Neural cell (in vitro differentiated cells): ENCODE measurements around the gene P2RX6. TPM values are rescaled to one million over a fixed set of nuclear protein-coding genes. Genes with fewer than 3 reads are reported as not detected.
A peak's percentile ranks its signal among the peaks of the same experiment; 100 is the strongest.

ENCODE experiments used
- H2AFZ ChIP-seq: fragments of 200-600, 300-800 bp; sonication (generic), shearing (Covaris generic); 2 replicates; pipeline ENCODE4 v1.6.0; 2014; ENCODE audit warnings: low read depth, mild to moderate bottlenecking, antibody characterized with exemption, low read length, moderate library complexity
- H3F3A ChIP-seq: fragments of 200-600 bp; shearing (Covaris generic); 2 replicates; pipeline ENCODE4 v1.6.1; 2016; ENCODE audit warnings: mild to moderate bottlenecking, moderate library complexity, mixed read lengths, antibody characterized with exemption, low read length; ENCODE audit not compliant: insufficient read depth, poor library complexity, severe bottlenecking
- H3K27ac ChIP-seq: fragments of 200-600, 300-800 bp; sonication (generic), shearing (Covaris generic); 2 replicates; pipeline ENCODE4 v1.5.1; 2014; ENCODE audit warnings: mild to moderate bottlenecking, low read length, moderate library complexity
- H3K27me3 ChIP-seq: fragments of 300-800, 200-600 bp; sonication (generic), shearing (Covaris generic); 2 replicates; pipeline ENCODE4 v1.6.0; 2014; ENCODE audit warnings: mild to moderate bottlenecking, low read depth, low read length, moderate library complexity; ENCODE audit not compliant: insufficient read depth
- H3K36me3 ChIP-seq: fragments of 300-800, 200-600 bp; sonication (generic), shearing (Covaris generic); 2 replicates; pipeline ENCODE4 v1.5.1; 2014; ENCODE audit warnings: mild to moderate bottlenecking, antibody characterized with exemption, low read length, moderate library complexity; ENCODE audit not compliant: insufficient read depth
- H3K4me2 ChIP-seq: fragments of 300-800, 200-600 bp; sonication (generic), shearing (Covaris generic); 2 replicates; pipeline ENCODE4 v1.6.0; 2014; ENCODE audit warnings: mild to moderate bottlenecking, low read length
- H3K4me3 ChIP-seq: fragments of 300-800, 200-600 bp; sonication (generic), shearing (Covaris generic); 2 replicates; pipeline ENCODE4 v1.5.1; 2014; ENCODE audit warnings: mild to moderate bottlenecking, low read length, moderate library complexity
- H3K79me2 ChIP-seq: fragments of 200-600 bp; shearing (Covaris generic); replicated peaks from 2 replicates; pipeline ENCODE4 v1.6.0; 2014; ENCODE audit warnings: mild to moderate bottlenecking, low read length, moderate library complexity; ENCODE audit not compliant: insufficient read depth
- H3K9ac ChIP-seq: fragments of 300-800, 200-600 bp; sonication (generic), shearing (Covaris generic); 2 replicates; pipeline ENCODE4 v1.6.1; 2016; ENCODE audit warnings: mild to moderate bottlenecking, low read length, mixed read lengths
- H3K9me2 ChIP-seq: fragments of 200-600 bp; shearing (Covaris generic); 2 replicates; pipeline ENCODE4 v1.6.1; 2016; ENCODE audit warnings: mild to moderate bottlenecking, low read length, mixed read lengths; ENCODE audit not compliant: insufficient read depth
- H3K9me3 ChIP-seq: fragments of 200-600, 300-800 bp; sonication (generic), shearing (Covaris generic); 2 replicates; pipeline ENCODE4 v1.6.1; 2016; ENCODE audit warnings: mild to moderate bottlenecking, mixed run types, low read length, moderate library complexity, mixed read lengths
- H4K20me1 ChIP-seq: fragments of 200-600 bp; shearing (Covaris generic); 2 replicates; pipeline ENCODE4 v1.6.1; 2016; ENCODE audit warnings: mild to moderate bottlenecking, mixed run types; ENCODE audit not compliant: insufficient read depth
- CTCF ChIP-seq: fragments of 450-650 bp; IDR thresholded peaks from 2 replicates; pipeline ENCODE4 v1.5.1; 2014; ENCODE audit warnings: antibody characterized with exemption, mild to moderate bottlenecking, moderate library complexity; ENCODE audit not compliant: poor library complexity, severe bottlenecking
- EP300 ChIP-seq: fragments of 450-650 bp; conservative IDR thresholded peaks from 2 replicates; pipeline ENCODE4 v1.6.1; 2014; ENCODE audit warnings: antibody characterized with exemption, mild to moderate bottlenecking, moderate library complexity; ENCODE audit not compliant: poor library complexity, severe bottlenecking
- EZH2 ChIP-seq: fragments of 200-600, 300-800 bp; shearing (Covaris generic), sonication (generic); IDR thresholded peaks from 2 replicates; pipeline ENCODE4 v1.6.1; 2014; ENCODE audit warnings: antibody characterized with exemption, low read length, borderline replicate concordance, mild to moderate bottlenecking; ENCODE audit not compliant: insufficient read depth, poor library complexity, severe bottlenecking
- MXI1 ChIP-seq: fragments of 450-650 bp; conservative IDR thresholded peaks from 2 replicates; pipeline ENCODE4 v1.6.1; 2014; ENCODE audit warnings: antibody characterized with exemption, mild to moderate bottlenecking; ENCODE audit not compliant: poor library complexity, severe bottlenecking
- POLR2AphosphoS5 ChIP-seq: IDR thresholded peaks from 2 replicates; pipeline ENCODE4 v1.6.1; 2012
- RAD21 ChIP-seq: fragments of 450-650 bp; conservative IDR thresholded peaks from 2 replicates; pipeline ENCODE4 v1.6.1; 2014; ENCODE audit warnings: antibody characterized with exemption, mild to moderate bottlenecking, moderate library complexity
- REST ChIP-seq: IDR thresholded peaks from 2 replicates; pipeline ENCODE4 v1.6.1; 2012; ENCODE audit warnings: borderline replicate concordance
- SMC3 ChIP-seq: fragments of 450-650 bp; conservative IDR thresholded peaks from 2 replicates; pipeline ENCODE4 v1.6.1; 2014; ENCODE audit warnings: antibody characterized with exemption, mild to moderate bottlenecking, moderate library complexity; ENCODE audit not compliant: poor library complexity
- TAF1 ChIP-seq: IDR thresholded peaks from 2 replicates; pipeline ENCODE4 v1.6.1; 2012; ENCODE audit warnings: low read depth
- polyA plus RNA-seq: library from polyadenylated mRNA; depleted of rRNA; stranded (reverse); fragments of >200 nt; gene quantifications from 2 replicates; pipeline ENCODE4 v1.2.3, GENCODE V29; 2014

Gene P2RX6
- polyA plus RNA-seq, 1 donor from 2014 or later = 0.17 TPM

GRCh38 chr22:21012446-21013407 lies 2.2 kb upstream of the P2RX6 start:
- no peaks in the 10 kb centered on the region for H3K36me3 ChIP-seq
- H3K79me2 ChIP-seq = peaks cover 22% of the 10 kb centered on the region
- H3K9me3 ChIP-seq = no peaks in the 10 kb centered on the region
- peak overlapping the region; percentile 84 for H3K9ac ChIP-seq
- no peaks in the 10 kb centered on the region for H3K27me3 ChIP-seq
- no peak for TF ChIP-seq EZH2
- TF ChIP-seq POLR2AphosphoS5 = no peak
- TF ChIP-seq SMC3 = no peak
- no peak for TF ChIP-seq CTCF
- TF ChIP-seq MXI1 = no peak
- TF ChIP-seq EP300 = no peak
- no peak for TF ChIP-seq RAD21
- TF ChIP-seq TAF1 = no peak
- TF ChIP-seq REST = no peak
- H4K20me1 ChIP-seq = no peaks in the 10 kb centered on the region
- peak overlapping the region; percentile 92 for H3K27ac ChIP-seq
- no peaks in the 10 kb centered on the region for H3K9me2 ChIP-seq
- H3K4me3 ChIP-seq = peak overlapping the region; percentile 80
- H3F3A ChIP-seq = peaks cover 3% of the 10 kb centered on the region
- no peak overlapping the region for H2AFZ ChIP-seq
- peak overlapping the region; percentile 92 for H3K4me2 ChIP-seq

- H3K9me2 ChIP-seq = no peaks in the 10 kb centered on the region
- no peaks in the 10 kb centered on the region for H3K36me3 ChIP-seq
- no peaks in the 10 kb centered on the region for H4K20me1 ChIP-seq
- TF ChIP-seq POLR2AphosphoS5 (no peak), EP300 (no peak), REST (peak; percentile 36), CTCF (no peak), TAF1 (no peak), RAD21 (no peak), MXI1 (no peak), SMC3 (peak; percentile 48), EZH2 (no peak)
- H3F3A ChIP-seq = peaks cover 3% of the 10 kb centered on the region
- H3K9me3 ChIP-seq = no peaks in the 10 kb centered on the region
- H2AFZ ChIP-seq = peak overlapping the region; percentile 35
- H3K4me3 ChIP-seq = peak overlapping the region; percentile 80
- peak overlapping the region; percentile 92 for H3K4me2 ChIP-seq
- peaks cover 22% of the 10 kb centered on the region for H3K79me2 ChIP-seq
- H3K27ac ChIP-seq = peak overlapping the region; percentile 92
- H3K27me3 ChIP-seq = no peaks in the 10 kb centered on the region
- H3K9ac ChIP-seq = peak overlapping the region; percentile 84
These were observed 1.2 kb upstream of the P2RX6 start for GRCh38 chr22:21013657-21014201.
